ENCODE results near the gene LINC01488.

LINC01488 gene

DNA sequence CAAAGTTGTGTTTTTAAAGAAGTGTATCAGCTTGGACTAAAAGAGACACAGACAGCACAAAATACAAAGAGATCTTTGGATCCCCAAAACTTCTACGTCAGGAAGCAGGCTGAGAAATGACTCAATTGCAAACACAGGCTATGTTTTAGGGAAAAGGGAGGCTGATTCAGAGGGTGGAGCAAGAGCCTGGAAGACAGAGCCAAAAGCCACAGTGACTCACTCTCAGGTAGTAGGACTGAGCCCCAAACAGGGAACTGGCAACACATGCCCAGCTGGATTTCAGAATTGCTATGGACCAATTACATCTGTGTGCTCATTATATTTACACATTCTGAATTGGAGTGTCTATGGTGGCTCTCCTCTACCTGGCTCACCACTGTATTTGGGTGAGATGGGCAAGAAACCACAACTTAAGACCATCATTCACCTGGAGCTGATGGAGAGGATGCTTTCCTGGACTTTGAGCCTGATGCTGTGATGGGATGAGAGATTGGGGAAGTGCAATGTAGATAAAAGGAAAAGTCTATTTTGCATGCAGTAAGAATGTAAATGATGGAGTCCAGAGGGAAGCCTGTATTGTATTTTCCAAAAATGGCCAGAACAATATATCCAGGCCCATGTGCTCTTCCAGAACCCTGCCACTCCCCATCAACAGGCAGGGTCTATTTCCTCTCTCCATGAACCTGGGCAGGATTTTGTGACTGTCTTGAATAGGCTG, 20.8 kb upstream of the LINC01488 start:
- TF ChIP-seq CTCF (conservative IDR thresholded peaks at IDR 0.05; ENCODE audit: low read length) = no peak
- no peak overlapping the region for H3K4me3 ChIP-seq (ENCODE audit: low read length)
- DNase-seq (ENCODE audit: low read depth) = peak; percentile 87

DNA sequence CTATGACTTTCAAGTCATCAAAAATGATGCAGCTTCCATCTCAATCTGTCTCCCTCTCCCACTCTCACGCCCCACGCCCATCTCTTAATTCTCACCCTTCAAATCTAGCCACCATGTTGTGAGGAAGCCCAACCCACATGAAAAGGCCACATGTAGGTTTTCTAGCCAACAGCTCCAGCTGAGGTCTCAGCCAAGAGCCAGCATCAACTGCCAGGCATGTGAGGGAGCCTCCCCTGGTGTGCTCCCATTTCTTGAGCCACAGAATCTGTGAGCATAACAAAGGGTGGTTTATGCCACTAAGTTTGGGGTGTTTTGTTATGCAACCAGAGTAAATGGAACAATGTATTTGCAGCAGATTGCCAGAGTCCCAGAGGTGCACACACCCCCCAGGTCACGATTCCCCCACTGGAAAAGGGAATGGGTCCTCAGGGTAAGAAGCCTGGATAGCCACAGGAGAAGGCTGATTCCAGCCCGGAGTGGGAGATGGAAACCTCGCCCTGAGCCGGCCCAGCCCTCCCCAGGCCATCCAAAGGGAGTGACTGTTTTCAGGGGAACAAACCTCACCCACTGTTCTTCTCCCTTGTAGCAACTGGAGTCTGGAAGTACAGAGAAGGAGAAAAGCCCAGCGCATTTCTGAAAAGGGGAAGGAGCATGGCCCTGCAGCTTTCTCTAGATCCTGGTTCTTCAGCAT, 20.0 kb upstream of the LINC01488 start:
- H3K4me3 ChIP-seq (ENCODE audit: low read length) = no peak overlapping the region
- no peak for TF ChIP-seq CTCF (conservative IDR thresholded peaks at IDR 0.05; ENCODE audit: low read length)
- no peak for DNase-seq (ENCODE audit: low read depth)

DNA sequence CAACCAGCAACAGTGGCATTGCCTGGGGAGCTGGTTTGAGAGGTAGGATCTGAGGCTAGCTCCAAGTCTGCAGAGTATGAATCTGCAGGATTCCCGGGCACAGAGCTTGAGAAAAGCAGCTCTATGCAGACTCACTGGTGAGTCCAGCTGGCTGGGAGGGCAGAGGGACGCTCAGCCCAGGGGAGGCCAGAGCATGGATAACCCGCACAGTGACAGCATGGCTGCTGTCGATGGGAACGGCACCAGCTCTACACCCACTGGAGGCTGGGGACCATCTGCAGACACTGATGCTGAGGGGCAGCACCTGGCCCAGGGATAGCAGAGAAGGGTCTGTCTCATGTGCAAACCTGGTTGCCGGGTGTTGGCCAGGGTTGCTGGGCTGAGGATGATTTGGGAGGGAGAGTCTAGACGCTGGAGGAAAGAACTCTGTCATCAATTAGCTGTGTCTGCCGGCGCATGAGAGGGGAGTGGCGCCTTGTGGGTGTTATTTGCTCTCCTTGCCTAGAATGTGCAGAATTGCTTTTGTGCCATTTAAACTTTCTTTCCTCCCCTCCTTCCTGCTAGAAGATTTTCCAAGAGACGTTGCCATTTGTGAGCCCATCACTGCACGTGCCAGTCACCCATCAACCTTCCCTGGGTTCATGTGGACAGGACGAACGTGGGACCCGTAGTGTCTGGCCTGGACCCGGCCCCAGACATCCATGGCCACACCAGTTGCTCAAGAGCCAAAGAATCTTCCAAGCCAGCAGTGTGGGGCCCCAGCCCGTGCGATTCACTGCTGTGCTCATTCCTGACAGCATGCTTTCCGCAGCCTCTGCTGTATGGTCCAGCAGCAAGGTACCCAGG, 19.1 kb upstream of the LINC01488 start:
- peak; percentile 49 for DNase-seq (ENCODE audit: low read depth)
- no peak overlapping the region for H3K4me3 ChIP-seq (ENCODE audit: low read length)
- no peak for TF ChIP-seq CTCF (conservative IDR thresholded peaks at IDR 0.05; ENCODE audit: low read length)

DNA sequence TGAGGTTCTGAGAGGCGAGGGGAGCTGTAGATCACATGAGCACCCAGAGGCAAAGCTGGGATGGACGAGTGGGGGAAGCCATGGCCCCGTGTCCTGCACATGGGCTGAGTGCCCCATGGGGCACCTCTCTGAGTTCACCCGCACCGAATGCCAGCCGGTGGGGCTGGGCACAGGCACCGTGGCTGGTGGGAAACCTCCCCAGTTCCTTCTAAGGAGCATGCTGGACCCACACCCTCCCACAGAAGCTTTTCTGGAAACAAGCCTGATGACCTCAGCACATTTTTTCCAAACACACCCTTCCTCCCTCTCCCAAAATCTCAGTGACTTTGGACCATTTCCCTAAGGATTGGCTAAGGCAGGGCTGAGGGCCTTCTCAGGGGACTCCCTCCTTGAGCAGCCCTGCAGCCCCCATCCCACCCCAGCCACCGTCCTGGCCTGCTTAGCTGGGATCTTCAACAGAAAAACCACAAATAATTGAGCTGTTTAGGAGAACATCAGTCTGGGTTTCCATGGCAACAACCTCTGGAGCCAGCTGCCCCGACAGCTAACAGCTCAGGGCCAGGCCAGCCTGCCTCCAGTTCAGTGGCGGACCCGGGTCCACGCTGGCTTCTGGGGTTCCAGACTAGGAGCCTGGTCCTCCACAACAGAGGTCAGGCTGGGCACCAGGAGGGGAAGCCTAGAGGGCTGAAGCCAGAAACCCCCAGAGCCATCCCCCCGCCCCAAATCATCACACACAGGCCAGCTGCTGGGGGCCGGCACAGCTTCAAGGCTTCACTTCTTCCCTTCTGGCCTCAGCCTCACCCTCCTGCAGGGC, 18.1 kb upstream of the LINC01488 start:
- TF ChIP-seq CTCF (conservative IDR thresholded peaks at IDR 0.05; ENCODE audit: low read length) = no peak
- H3K4me3 ChIP-seq (ENCODE audit: low read length) = no peak overlapping the region
- DNase-seq (ENCODE audit: low read depth) = peak; percentile 85

GRCh38 chr11:69463995-69464960, 17.2 kb upstream of the LINC01488 start:
- no peak for TF ChIP-seq CTCF (conservative IDR thresholded peaks at IDR 0.05; ENCODE audit: low read length)
- H3K4me3 ChIP-seq (ENCODE audit: low read length) = no peak overlapping the region
- DNase-seq (ENCODE audit: low read depth) = no peak
